HepG2 (cell line): ENCODE results near the gene DNAJB8. TPM values are rescaled to one million over a fixed set of nuclear protein-coding genes. Genes with fewer than 3 reads are reported as not detected.
A peak's percentile ranks its signal among the peaks of the same experiment; 100 is the strongest.

ENCODE experiments used
- AHR ChIP-seq: IDR thresholded peaks from 2 replicates; pipeline ENCODE4 v1.6.1; 2018; ENCODE audit warnings: missing genetic modification reagents, missing compliant biosample characterization
- DRAP1 ChIP-seq: IDR thresholded peaks from 2 replicates; pipeline ENCODE4 v1.6.1; 2016; ENCODE audit warnings: missing genetic modification reagents, missing compliant biosample characterization
- HDAC2 ChIP-seq: sonication (generic); formaldehyde crosslinking; IDR thresholded peaks from 2 replicates; pipeline ENCODE4 v1.4.0; 2020; ENCODE audit warnings: missing genetic modification reagents
- PATZ1 ChIP-seq: sonication (generic); formaldehyde crosslinking; IDR thresholded peaks from 2 replicates; pipeline ENCODE4 v1.4.0; 2020; ENCODE audit warnings: missing genetic modification reagents
- SSRP1 ChIP-seq: IDR thresholded peaks from 2 replicates; pipeline ENCODE4 v1.6.1; 2016; ENCODE audit warnings: control low read depth
- ZBTB38 ChIP-seq: sonication (generic); formaldehyde crosslinking; IDR thresholded peaks from 2 replicates; pipeline ENCODE4 v1.5.1; 2020; ENCODE audit warnings: mild to moderate bottlenecking, missing genetic modification reagents
- ZFX ChIP-seq: sonication (generic); formaldehyde crosslinking; IDR thresholded peaks from 2 replicates; pipeline ENCODE4 v1.4.0; 2020; ENCODE audit warnings: mild to moderate bottlenecking, low read depth, missing genetic modification reagents, moderate library complexity
- ZNF225 ChIP-seq: sonication (generic); formaldehyde crosslinking; IDR thresholded peaks from 2 replicates; pipeline ENCODE4 v1.4.0; 2020; ENCODE audit warnings: mild to moderate bottlenecking, missing genetic modification reagents
- ZNF768 ChIP-seq: sonication (generic); formaldehyde crosslinking; IDR thresholded peaks from 2 replicates; pipeline ENCODE4 v1.4.0; 2020; ENCODE audit warnings: missing genetic modification reagents
- ZNF773 ChIP-seq: sonication (generic); formaldehyde crosslinking; IDR thresholded peaks from 2 replicates; pipeline ENCODE4 v1.4.0; 2020; ENCODE audit warnings: missing genetic modification reagents, borderline replicate concordance
- ZNF776 ChIP-seq: sonication (generic); formaldehyde crosslinking; IDR thresholded peaks from 2 replicates; pipeline ENCODE4 v1.4.0; 2020; ENCODE audit warnings: mild to moderate bottlenecking, missing genetic modification reagents
- ZNF800 ChIP-seq: sonication (generic); formaldehyde crosslinking; IDR thresholded peaks from 2 replicates; pipeline ENCODE4 v1.4.0; 2020; ENCODE audit warnings: missing genetic modification reagents
- ZNF841 ChIP-seq: sonication (generic); formaldehyde crosslinking; IDR thresholded peaks from 2 replicates; pipeline ENCODE4 v1.8.1; 2023; ENCODE audit warnings: missing genetic modification reagents, borderline replicate concordance
- polyA plus RNA-seq, 8 experiments: library from polyadenylated mRNA; depleted of rRNA in 3 of 8; stranded (reverse) in 7 of 8; unstranded in 1 of 8; fragments of >200 nt; fragmentation: Illumina TruSeq in 4 of 8; extraction: Trizol in 4 of 8; gene quantifications; 2 replicates each; pipeline versions ENCODE4 v1.2.1 to v1.2.3, GENCODE V29; 2011 to 2016; ENCODE audit warnings: low read depth in 4 of 8, missing spikeins in 1 of 8, mixed read lengths in 1 of 8; ENCODE audit not compliant: insufficient read depth in 1 of 8
- total RNA-seq, 5 experiments: library from RNA; depleted of rRNA; stranded (reverse); fragments of >200 nt; fragmentation: Illumina TruSeq; extraction: Trizol; gene quantifications; 2 replicates each; pipeline ENCODE4 v1.2.3, GENCODE V29; 2016; ENCODE audit warnings: low read depth in 1 of 5
- TF ChIP-seq, protein P1 (sequence below): fragments of 450-650 bp; IDR thresholded peaks from 2 replicates; pipeline ENCODE4 v1.6.1; 2017; ENCODE audit warnings: mild to moderate bottlenecking

Gene DNAJB8
- total and polyA plus RNA-seq, 2 of the 13 experiments (the other 11 are each of a cell fraction or from before 2014, with no cell fraction given) = not detected

DNA sequence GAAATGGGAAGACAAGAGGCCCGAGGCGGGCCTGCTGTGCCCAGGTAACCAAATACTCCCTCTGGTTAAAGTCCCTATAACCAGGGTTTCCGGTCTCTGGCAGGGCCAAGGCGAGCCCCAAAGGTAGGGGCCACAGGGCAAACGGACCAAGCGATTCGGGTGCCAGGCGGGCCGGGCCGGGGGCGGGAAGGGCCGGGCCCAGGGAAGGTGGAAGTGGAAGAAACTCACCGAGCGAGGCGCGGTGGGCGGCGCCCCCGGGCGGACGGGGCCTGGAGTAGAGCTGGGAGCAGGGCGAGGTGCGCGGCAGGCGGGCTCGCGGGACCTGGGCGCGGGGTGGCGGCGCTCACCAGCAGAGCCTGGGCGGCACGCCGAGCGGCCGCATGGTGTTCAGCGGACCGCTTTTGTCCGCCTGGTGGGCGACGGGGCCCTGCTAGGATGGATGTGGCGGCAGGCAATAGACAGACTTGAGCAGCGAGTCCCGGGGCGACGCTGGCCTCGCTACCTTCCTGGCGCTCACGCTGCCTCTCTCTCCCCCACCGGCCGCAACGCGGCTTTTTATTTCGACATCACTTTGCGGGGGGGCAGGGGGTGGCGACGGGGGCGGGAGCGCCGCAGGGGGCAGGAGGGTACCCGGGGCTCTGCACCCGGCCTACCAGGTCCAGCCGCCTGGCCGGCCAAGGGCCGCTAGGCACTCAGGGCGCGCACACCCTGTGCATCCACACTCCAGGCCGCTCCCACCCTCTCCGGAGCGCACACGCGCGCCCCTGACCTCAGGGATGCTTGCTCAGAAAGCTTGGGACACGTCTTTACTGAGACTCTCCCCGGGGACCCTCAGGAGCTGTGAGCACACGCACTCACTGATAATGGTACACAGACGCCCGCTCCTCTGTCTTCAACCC lies 26.2 kb upstream of the DNAJB8 start, which contains the start of gene GATA2 (continued):
- TF ChIP-seq PATZ1 (CRISPR knock-in tag) (peak; percentile 56), ZNF225 (CRISPR knock-in tag) (peak; percentile 4; the same call in 1 of the 2 replicates), ZNF768 (peak; percentile 34; the same call in 1 of the 2 replicates), ZNF841 (CRISPR knock-in tag) (no peak), DRAP1 (CRISPR knock-in tag) (no peak), ZBTB38 (CRISPR knock-in tag) (0 out of 2 replicates have a peak, but pooled peaks have one; percentile 15), SSRP1 (CRISPR knock-in tag) (no peak), ZNF800 (CRISPR knock-in tag) (peak; percentile 58; the same call in 1 of the 2 replicates), ZNF773 (CRISPR knock-in tag) (0 out of 2 replicates have a peak, but pooled peaks have one; percentile 38), AHR (CRISPR knock-in tag) (no peak), HDAC2 (CRISPR knock-in tag) (no peak), ZFX (CRISPR knock-in tag) (peak; percentile 61; the same call in 1 of the 2 replicates), ZNF776 (CRISPR knock-in tag) (0 out of 2 replicates have a peak, but pooled peaks have one; percentile 37)
- TF ChIP-seq, protein P1, sequence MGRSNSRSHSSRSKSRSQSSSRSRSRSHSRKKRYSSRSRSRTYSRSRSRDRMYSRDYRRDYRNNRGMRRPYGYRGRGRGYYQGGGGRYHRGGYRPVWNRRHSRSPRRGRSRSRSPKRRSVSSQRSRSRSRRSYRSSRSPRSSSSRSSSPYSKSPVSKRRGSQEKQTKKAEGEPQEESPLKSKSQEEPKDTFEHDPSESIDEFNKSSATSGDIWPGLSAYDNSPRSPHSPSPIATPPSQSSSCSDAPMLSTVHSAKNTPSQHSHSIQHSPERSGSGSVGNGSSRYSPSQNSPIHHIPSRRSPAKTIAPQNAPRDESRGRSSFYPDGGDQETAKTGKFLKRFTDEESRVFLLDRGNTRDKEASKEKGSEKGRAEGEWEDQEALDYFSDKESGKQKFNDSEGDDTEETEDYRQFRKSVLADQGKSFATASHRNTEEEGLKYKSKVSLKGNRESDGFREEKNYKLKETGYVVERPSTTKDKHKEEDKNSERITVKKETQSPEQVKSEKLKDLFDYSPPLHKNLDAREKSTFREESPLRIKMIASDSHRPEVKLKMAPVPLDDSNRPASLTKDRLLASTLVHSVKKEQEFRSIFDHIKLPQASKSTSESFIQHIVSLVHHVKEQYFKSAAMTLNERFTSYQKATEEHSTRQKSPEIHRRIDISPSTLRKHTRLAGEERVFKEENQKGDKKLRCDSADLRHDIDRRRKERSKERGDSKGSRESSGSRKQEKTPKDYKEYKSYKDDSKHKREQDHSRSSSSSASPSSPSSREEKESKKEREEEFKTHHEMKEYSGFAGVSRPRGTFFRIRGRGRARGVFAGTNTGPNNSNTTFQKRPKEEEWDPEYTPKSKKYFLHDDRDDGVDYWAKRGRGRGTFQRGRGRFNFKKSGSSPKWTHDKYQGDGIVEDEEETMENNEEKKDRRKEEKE = no peak
